ENCODE measurements around the gene LEFTY1. TPM values are rescaled to one million over a fixed set of nuclear protein-coding genes. Genes with fewer than 3 reads are reported as not detected.

Gene LEFTY1, protein sequence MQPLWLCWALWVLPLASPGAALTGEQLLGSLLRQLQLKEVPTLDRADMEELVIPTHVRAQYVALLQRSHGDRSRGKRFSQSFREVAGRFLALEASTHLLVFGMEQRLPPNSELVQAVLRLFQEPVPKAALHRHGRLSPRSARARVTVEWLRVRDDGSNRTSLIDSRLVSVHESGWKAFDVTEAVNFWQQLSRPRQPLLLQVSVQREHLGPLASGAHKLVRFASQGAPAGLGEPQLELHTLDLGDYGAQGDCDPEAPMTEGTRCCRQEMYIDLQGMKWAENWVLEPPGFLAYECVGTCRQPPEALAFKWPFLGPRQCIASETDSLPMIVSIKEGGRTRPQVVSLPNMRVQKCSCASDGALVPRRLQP
- total RNA-seq (2014; rRNA removed) = not detected in 2 replicates
- percentile 29 among the genes with signal in this experiment for Bru-seq, nascent RNA
- BruChase-seq, experiment 1, labeled RNA remaining after a 6-hour chase = percentile 43 among the genes with signal in this experiment
- percentile 33 among the genes with signal in this experiment for BruChase-seq, experiment 2, labeled RNA remaining after a 2-hour chase
- long read RNA-seq, partial matches to known transcripts = 0 of 1 reads
- long read RNA-seq, other reads (novel, unspliced or antisense) = 1 of 1 reads

DNA sequence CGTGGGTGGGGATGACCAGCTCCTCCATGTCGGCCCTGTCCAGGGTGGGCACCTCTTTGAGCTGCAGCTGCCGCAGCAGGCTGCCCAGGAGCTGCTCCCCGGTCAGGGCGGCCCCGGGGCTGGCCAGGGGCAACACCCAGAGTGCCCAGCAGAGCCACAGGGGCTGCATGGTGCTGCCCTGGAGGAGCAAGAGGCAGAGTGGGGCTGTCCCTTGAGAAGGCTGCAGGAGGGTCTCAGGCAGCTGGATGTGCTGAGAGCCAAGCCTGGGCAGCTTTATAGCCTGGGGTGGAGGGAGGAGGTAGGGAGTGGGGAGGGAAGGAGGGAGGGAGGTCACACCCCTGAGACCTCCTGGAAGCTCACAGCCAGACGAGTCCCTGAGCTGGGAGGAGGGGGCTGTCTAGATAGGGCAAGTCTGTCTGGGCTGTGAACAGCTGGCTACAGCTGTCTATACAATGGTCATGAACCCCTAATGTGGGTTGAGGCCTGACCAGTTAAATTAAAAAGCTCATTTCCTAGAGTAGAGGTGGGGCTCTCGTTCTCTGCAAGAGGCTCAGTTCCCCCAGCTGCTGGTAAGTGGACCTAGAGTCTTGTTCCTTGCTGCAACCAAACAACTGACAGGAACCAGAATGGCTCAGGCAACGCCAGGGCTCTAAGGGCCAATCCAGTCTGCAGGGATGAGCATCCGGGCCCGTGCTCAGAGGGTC, at the start of gene LEFTY1:
TSS of gene LEFTY1 (minus strand) at position 249 of the 704 bp plus-strand sequence. CDS start at position 169, 80 bp downstream.
- no peak within 1 kb of the TSS for H3K4me3 ChIP-seq (ENCODE audit: low read length)
- H3F3A ChIP-seq (ENCODE audit: low read length, unreplicated experiment) = no peaks in the 10 kb centered on the region
- H3K9me3 ChIP-seq (ENCODE audit: low read length) = no peaks in the 10 kb centered on the region
- TF ChIP-seq EZH2phosphoT487 (IDR thresholded peaks at IDR 0.05; ENCODE audit: borderline replicate concordance, low read length) = no peak
- no peak for TF ChIP-seq EZH2 (IDR thresholded peaks at IDR 0.05; ENCODE audit: low read length, unreplicated experiment)
- TF ChIP-seq, protein P1, sequence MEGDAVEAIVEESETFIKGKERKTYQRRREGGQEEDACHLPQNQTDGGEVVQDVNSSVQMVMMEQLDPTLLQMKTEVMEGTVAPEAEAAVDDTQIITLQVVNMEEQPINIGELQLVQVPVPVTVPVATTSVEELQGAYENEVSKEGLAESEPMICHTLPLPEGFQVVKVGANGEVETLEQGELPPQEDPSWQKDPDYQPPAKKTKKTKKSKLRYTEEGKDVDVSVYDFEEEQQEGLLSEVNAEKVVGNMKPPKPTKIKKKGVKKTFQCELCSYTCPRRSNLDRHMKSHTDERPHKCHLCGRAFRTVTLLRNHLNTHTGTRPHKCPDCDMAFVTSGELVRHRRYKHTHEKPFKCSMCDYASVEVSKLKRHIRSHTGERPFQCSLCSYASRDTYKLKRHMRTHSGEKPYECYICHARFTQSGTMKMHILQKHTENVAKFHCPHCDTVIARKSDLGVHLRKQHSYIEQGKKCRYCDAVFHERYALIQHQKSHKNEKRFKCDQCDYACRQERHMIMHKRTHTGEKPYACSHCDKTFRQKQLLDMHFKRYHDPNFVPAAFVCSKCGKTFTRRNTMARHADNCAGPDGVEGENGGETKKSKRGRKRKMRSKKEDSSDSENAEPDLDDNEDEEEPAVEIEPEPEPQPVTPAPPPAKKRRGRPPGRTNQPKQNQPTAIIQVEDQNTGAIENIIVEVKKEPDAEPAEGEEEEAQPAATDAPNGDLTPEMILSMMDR (conservative IDR thresholded peaks at IDR 0.05; ENCODE audit: low read depth, low read length) = no peak
- POLR2A ChIA-PET (ENCODE audit: unreplicated experiment) = interaction anchor here (0.5 kb wide), 1 partner anchor 17 kb away, joined by 3 read pairs; no protein-coding TSS in a partner anchor
- no peaks in the 10 kb centered on the region for H3K9me2 ChIP-seq (replicated peaks; ENCODE audit: low read length)
- peaks cover 56% of the 10 kb centered on the region for H3K4me1 ChIP-seq (ENCODE audit: insufficient read depth, low read length)
- H3K4me2 ChIP-seq (ENCODE audit: low read length) = peak within 1 kb of the TSS; percentile 56
- intact Hi-C loops (cut with micrococcal nuclease) = no loop called here
- H3K79me2 ChIP-seq (ENCODE audit: low read length) = peaks cover under 1% of the 10 kb centered on the region; the same call in 1 of the 2 replicates
- H4K20me1 ChIP-seq (ENCODE audit: low read length) = no peaks in the 10 kb centered on the region
- H3K36me3 ChIP-seq (ENCODE audit: low read depth, low read length) = no peaks in the 10 kb centered on the region
- no peak within 1 kb of the TSS for H2AFZ ChIP-seq (ENCODE audit: low read length)
- peak within 1 kb of the TSS; percentile 14; the same call in 1 of the 2 replicates for H3K9ac ChIP-seq (ENCODE audit: low read length)
- DNase-seq (no peak), ATAC-seq (no peak)
- CTCF ChIA-PET = no interaction called here
- H3K27ac ChIP-seq (ENCODE audit: low read length) = peak within 1 kb of the TSS; percentile 98
- no peaks in the 10 kb centered on the region for H3K27me3 ChIP-seq (ENCODE audit: low read length)
- BruUV-seq (replicated peaks) = no TSS peak

DNA sequence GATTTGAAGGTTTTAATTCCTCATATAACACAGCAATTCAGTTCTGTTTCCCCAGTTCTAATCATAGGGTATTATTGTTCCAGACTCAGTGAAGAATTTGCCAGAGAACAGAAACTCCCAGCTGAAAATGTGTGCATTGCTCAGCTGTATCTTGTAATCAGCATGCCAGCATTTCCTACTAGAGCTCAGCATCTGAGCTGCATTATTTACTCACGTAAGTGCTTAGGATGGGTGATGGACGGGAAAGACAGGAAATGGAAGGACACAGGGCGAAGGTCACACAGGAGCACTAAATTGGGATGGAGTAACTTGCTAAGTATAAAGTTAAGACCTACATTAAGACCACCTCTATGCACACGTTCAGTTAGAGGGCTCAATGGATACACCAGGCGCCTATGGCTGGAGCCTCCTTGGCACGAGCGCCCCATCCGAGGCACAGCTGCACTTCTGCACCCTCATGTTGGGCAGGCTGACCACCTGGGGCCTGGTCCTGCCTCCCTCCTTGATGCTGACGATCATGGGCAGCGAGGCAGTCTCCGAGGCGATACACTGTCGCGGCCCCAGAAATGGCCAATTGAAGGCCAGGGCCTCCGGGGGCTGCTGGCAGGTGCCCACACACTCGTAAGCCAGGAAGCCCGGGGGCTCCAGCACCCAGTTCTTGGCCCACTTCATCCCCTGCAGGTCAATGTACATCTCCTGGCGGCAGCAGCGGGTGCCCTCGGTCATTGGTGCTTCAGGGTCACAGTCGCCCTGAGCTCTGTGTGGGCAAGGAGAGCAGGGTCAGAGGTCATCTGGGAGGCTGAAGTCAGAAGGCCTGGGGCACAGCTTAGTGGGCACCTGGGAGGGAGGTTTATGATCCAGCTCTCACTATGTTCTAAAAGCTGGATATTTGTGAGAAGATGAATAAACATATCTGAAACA, 48.4 kb upstream of the LEFTY1 start:
- Histone ChIP-seq H3K4me2 (ENCODE audit: low read length) (no peak overlapping the region), H3F3A (ENCODE audit: low read length, unreplicated experiment) (no peaks in the 10 kb centered on the region), H3K4me3 (ENCODE audit: low read length) (no peak overlapping the region), H3K4me1 (ENCODE audit: insufficient read depth, low read length) (peaks cover 9% of the 10 kb centered on the region), H3K9me3 (ENCODE audit: low read length) (no peaks in the 10 kb centered on the region), H3K79me2 (ENCODE audit: low read length) (no peaks in the 10 kb centered on the region), H3K9me2 (replicated peaks; ENCODE audit: low read length) (no peaks in the 10 kb centered on the region), H2AFZ (ENCODE audit: low read length) (no peak overlapping the region), H3K27ac (ENCODE audit: low read length) (no peak overlapping the region), H3K9ac (ENCODE audit: low read length) (no peak overlapping the region), H4K20me1 (ENCODE audit: low read length) (no peaks in the 10 kb centered on the region), H3K27me3 (ENCODE audit: low read length) (no peaks in the 10 kb centered on the region), H3K36me3 (ENCODE audit: low read depth, low read length) (no peaks in the 10 kb centered on the region)
- POLR2A ChIA-PET (ENCODE audit: unreplicated experiment) = no interaction called here
- no TSS peak for BruUV-seq (replicated peaks)
- intact Hi-C loops (cut with micrococcal nuclease) = no loop called here
- ATAC-seq (no peak), DNase-seq (no peak)
- TF ChIP-seq, protein P1 (conservative IDR thresholded peaks at IDR 0.05; ENCODE audit: low read depth, low read length) = no peak
- TF ChIP-seq EZH2phosphoT487 (IDR thresholded peaks at IDR 0.05; ENCODE audit: borderline replicate concordance, low read length) = no peak
- CTCF ChIA-PET = no interaction called here
